AML-193 (cell line): ENCODE data around the gene SLC8A3.

ENCODE experiments used
- DNase-seq, 2 experiments: peaks; one replicate each; lab custom pipeline; 2025; lab: John Stamatoyannopoulos, UW

Gene SLC8A3

GRCh38 chr14:70067810-70068209 is 120.9 kb downstream of the SLC8A3 start:
- no peak for DNase-seq

- no peak for DNase-seq
Observed at GRCh38 chr14:70064136-70064865, 124.5 kb downstream of the SLC8A3 start.

- no peak for DNase-seq
Observed at GRCh38 chr14:70061108-70061507, 127.6 kb downstream of the SLC8A3 start.

GRCh38 chr14:70059545-70059944 is 129.2 kb downstream of the SLC8A3 start:
- DNase-seq, result no peak

GRCh38 chr14:70057519-70058136 is 131.1 kb downstream of the SLC8A3 start:
- DNase-seq, result no peak

- peak in 1 of 2 experiments; percentile 9 for DNase-seq
Observed at GRCh38 chr14:70052990-70053389, 135.8 kb downstream of the SLC8A3 start.

- DNase-seq, result no peak
Observed at GRCh38 chr14:70050136-70050535, 138.6 kb downstream of the SLC8A3 start.

- DNase-seq, result no peak
Observed at GRCh38 chr14:70049605-70050004, 139.1 kb downstream of the SLC8A3 start.

GRCh38 chr14:70048313-70048654 is 140.5 kb downstream of the SLC8A3 start:
- no peak for DNase-seq

GRCh38 chr14:70047598-70048312 is 141.0 kb downstream of the SLC8A3 start:
- no peak for DNase-seq

GRCh38 chr14:70045844-70046535 is 142.8 kb downstream of the SLC8A3 start:
- no peak for DNase-seq

- DNase-seq, result no peak
Observed at GRCh38 chr14:70045310-70045709, 143.4 kb downstream of the SLC8A3 start.

- no peak for DNase-seq
Observed at GRCh38 chr14:70043001-70043400, 145.8 kb downstream of the SLC8A3 start.

GRCh38 chr14:70036665-70037064 is 152.1 kb downstream of the SLC8A3 start:
- no peak for DNase-seq

GRCh38 chr14:70034257-70034656 is 154.5 kb downstream of the SLC8A3 start:
- no peak for DNase-seq

GRCh38 chr14:70033561-70033960 is 155.2 kb downstream of the SLC8A3 start:
- no peak for DNase-seq

GRCh38 chr14:70033116-70033515 is 155.6 kb downstream of the SLC8A3 start:
- no peak for DNase-seq

GRCh38 chr14:70032447-70032846 is 156.3 kb downstream of the SLC8A3 start:
- no peak for DNase-seq

GRCh38 chr14:70032016-70032415 is 156.7 kb downstream of the SLC8A3 start:
- no peak for DNase-seq

GRCh38 chr14:70029296-70030132 is 159.2 kb downstream of the SLC8A3 start:
- no peak for DNase-seq

- DNase-seq, result no peak
Observed at GRCh38 chr14:70027785-70028428, 160.8 kb downstream of the SLC8A3 start.
